ENCODE data around the gene SORCS2. TPM values are rescaled to one million over a fixed set of nuclear protein-coding genes. Genes with fewer than 3 reads are reported as not detected.

SORCS2 gene
- total RNA-seq, 1 donor from 2014 or later: 3.1 TPM

DNA sequence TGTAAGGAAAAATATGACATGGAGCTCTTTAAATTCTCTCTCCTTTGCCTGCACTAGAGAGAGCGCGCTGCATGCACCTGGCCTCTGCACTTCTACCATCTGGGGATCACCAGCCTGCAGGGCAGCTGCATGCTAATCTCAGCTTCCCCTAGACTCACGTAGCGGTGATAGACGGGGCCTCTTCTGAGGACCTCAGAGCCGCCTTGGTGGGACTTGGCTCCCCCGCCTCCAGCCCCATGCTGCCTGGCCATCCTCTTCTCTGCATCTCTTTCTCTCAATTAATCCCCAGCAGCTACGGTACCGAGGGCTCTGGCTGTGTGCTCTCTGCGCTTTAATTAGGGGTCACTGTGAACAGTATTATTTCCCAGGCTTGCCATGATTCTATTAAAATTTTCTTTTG, 295.2 kb downstream of the SORCS2 start:
- Histone ChIP-seq H3K9me3 (ENCODE audit: control insufficient read depth in 3 of 3, low read length in 3 of 3) (peaks cover 0 to 2% (median 2%) of the 10 kb centered on the region in 3 donors), H3K27me3 (ENCODE audit: control insufficient read depth in 3 of 3, insufficient read depth in 3 of 3, low read length in 3 of 3) (peaks cover 2 to 25% (median 13%) of the 10 kb centered on the region in 3 donors), H3K4me1 (ENCODE audit: control insufficient read depth in 3 of 3, insufficient read depth in 3 of 3, low read length in 3 of 3) (no peaks in the 10 kb centered on the region), H3K27ac (ENCODE audit: low read depth, low read length) (no peak overlapping the region), H3K36me3 (ENCODE audit: control insufficient read depth in 3 of 3, insufficient read depth in 3 of 3, low read length in 3 of 3) (no peaks in the 10 kb centered on the region), H3K4me3 (ENCODE audit: low read length in 3 of 3) (no peak overlapping the region), H3K9ac (ENCODE audit: low read depth in 1 of 3, low read length in 3 of 3) (no peak overlapping the region)

- H3K4me3 ChIP-seq (ENCODE audit: low read length in 3 of 3): no peak overlapping the region
- H3K9me3 ChIP-seq (ENCODE audit: control insufficient read depth in 3 of 3, low read length in 3 of 3): peaks cover 0 to 2% (median 2%) of the 10 kb centered on the region in 3 donors
- H3K27me3 ChIP-seq (ENCODE audit: control insufficient read depth in 3 of 3, insufficient read depth in 3 of 3, low read length in 3 of 3): peaks cover 2 to 25% (median 13%) of the 10 kb centered on the region in 3 donors
Observed at GRCh38 chr4:7487998-7488671, 295.8 kb downstream of the SORCS2 start.

GRCh38 chr4:7491915-7492314, 299.6 kb downstream of the SORCS2 start:
- Histone ChIP-seq H3K4me1 (ENCODE audit: control insufficient read depth in 3 of 3, insufficient read depth in 3 of 3, low read length in 3 of 3) (no peaks in the 10 kb centered on the region), H3K4me3 (ENCODE audit: low read length in 3 of 3) (no peak overlapping the region), H3K36me3 (ENCODE audit: control insufficient read depth in 3 of 3, insufficient read depth in 3 of 3, low read length in 3 of 3) (no peaks in the 10 kb centered on the region), H3K27ac (ENCODE audit: low read depth, low read length) (no peak overlapping the region), H3K9ac (ENCODE audit: low read depth in 1 of 3, low read length in 3 of 3) (no peak overlapping the region), H3K9me3 (ENCODE audit: control insufficient read depth in 3 of 3, low read length in 3 of 3) (peaks cover 0 to 2% (median 2%) of the 10 kb centered on the region in 3 donors), H3K27me3 (ENCODE audit: control insufficient read depth in 3 of 3, insufficient read depth in 3 of 3, low read length in 3 of 3) (peaks cover 2 to 22% (median 11%) of the 10 kb centered on the region in 3 donors)

More at GRCh38 chr4:7487998-7488671, 295.8 kb downstream of the SORCS2 start:
- Histone ChIP-seq H3K36me3 (ENCODE audit: control insufficient read depth in 3 of 3, insufficient read depth in 3 of 3, low read length in 3 of 3) (no peaks in the 10 kb centered on the region), H3K27ac (ENCODE audit: low read depth, low read length) (no peak overlapping the region), H3K4me1 (ENCODE audit: control insufficient read depth in 3 of 3, insufficient read depth in 3 of 3, low read length in 3 of 3) (no peaks in the 10 kb centered on the region), H3K9ac (ENCODE audit: low read depth in 1 of 3, low read length in 3 of 3) (no peak overlapping the region)

- Histone ChIP-seq H3K9me3 (ENCODE audit: control insufficient read depth in 3 of 3, low read length in 3 of 3) (peaks cover 0 to 2% (median 0%) of the 10 kb centered on the region in 3 donors), H3K9ac (ENCODE audit: low read depth in 1 of 3, low read length in 3 of 3) (no peak overlapping the region), H3K4me1 (ENCODE audit: control insufficient read depth in 3 of 3, insufficient read depth in 3 of 3, low read length in 3 of 3) (no peaks in the 10 kb centered on the region), H3K27ac (ENCODE audit: low read depth, low read length) (no peak overlapping the region), H3K27me3 (ENCODE audit: control insufficient read depth in 3 of 3, insufficient read depth in 3 of 3, low read length in 3 of 3) (peaks cover 8 to 36% (median 32%) of the 10 kb centered on the region in 3 donors), H3K36me3 (ENCODE audit: control insufficient read depth in 3 of 3, insufficient read depth in 3 of 3, low read length in 3 of 3) (no peaks in the 10 kb centered on the region), H3K4me3 (ENCODE audit: low read length in 3 of 3) (no peak overlapping the region)
Observed at GRCh38 chr4:7498446-7499200, 306.3 kb downstream of the SORCS2 start.

DNA sequence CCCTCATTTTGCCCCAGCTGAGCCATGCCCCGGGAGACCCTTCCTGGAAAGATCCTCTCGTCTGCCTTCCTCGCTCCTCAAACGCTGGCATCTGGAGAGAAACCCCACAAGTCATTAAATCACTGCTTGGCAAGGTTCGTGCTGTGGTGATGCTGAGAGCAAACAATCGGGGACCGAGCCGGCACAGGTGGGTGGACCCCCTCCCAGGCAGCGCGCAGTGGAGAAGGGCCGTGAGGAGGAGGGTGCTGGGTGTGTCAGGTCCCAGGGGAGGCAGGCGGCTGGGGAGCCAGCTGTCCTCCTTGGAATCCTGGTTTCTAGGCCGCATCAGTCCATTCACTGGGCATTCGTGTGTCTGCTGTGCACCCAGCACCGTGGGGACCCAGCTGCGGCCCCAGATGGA, 307.3 kb downstream of the SORCS2 start:
- Histone ChIP-seq H3K4me3 (ENCODE audit: low read length in 3 of 3) (no peak overlapping the region), H3K27me3 (ENCODE audit: control insufficient read depth in 3 of 3, insufficient read depth in 3 of 3, low read length in 3 of 3) (peaks cover 8 to 39% (median 32%) of the 10 kb centered on the region in 3 donors), H3K9me3 (ENCODE audit: control insufficient read depth in 3 of 3, low read length in 3 of 3) (no peaks in the 10 kb centered on the region), H3K36me3 (ENCODE audit: control insufficient read depth in 3 of 3, insufficient read depth in 3 of 3, low read length in 3 of 3) (no peaks in the 10 kb centered on the region), H3K9ac (ENCODE audit: low read depth in 1 of 3, low read length in 3 of 3) (no peak overlapping the region), H3K27ac (ENCODE audit: low read depth, low read length) (no peak overlapping the region), H3K4me1 (ENCODE audit: control insufficient read depth in 3 of 3, insufficient read depth in 3 of 3, low read length in 3 of 3) (no peaks in the 10 kb centered on the region)

GRCh38 chr4:7500404-7500803, 308.1 kb downstream of the SORCS2 start:
- H3K4me1 ChIP-seq (ENCODE audit: control insufficient read depth in 3 of 3, insufficient read depth in 3 of 3, low read length in 3 of 3): no peaks in the 10 kb centered on the region
- no peaks in the 10 kb centered on the region for H3K9me3 ChIP-seq (ENCODE audit: control insufficient read depth in 3 of 3, low read length in 3 of 3)
- no peak overlapping the region for H3K9ac ChIP-seq (ENCODE audit: low read depth in 1 of 3, low read length in 3 of 3)
- no peaks in the 10 kb centered on the region for H3K36me3 ChIP-seq (ENCODE audit: control insufficient read depth in 3 of 3, insufficient read depth in 3 of 3, low read length in 3 of 3)
- no peak overlapping the region for H3K27ac ChIP-seq (ENCODE audit: low read depth, low read length)
- no peak overlapping the region for H3K4me3 ChIP-seq (ENCODE audit: low read length in 3 of 3)
- peaks cover 8 to 43% (median 29%) of the 10 kb centered on the region in 3 donors for H3K27me3 ChIP-seq (ENCODE audit: control insufficient read depth in 3 of 3, insufficient read depth in 3 of 3, low read length in 3 of 3)

DNA sequence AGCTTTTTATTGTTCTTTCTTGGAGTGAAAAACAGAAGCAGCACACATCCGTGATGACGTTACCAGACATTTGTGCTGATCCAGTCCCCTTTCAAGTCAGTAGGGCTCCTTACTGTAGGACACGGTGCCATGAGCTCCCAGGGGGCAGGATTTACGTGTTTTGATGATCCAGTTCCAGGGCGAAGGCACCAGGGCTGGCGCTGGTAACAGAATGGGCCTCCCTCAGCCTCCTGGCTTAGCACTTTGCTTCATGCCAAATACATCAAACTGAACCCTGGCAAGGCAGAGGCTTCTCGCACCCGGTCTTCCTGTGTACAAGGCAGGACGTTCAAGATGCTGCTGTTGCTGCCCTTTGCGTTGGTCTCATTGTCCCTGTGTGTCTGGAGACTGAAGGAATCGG, 309.0 kb downstream of the SORCS2 start:
- H3K4me3 ChIP-seq (ENCODE audit: low read length in 3 of 3): no peak overlapping the region
- H3K9ac ChIP-seq (ENCODE audit: low read depth in 1 of 3, low read length in 3 of 3): no peak overlapping the region
- H3K36me3 ChIP-seq (ENCODE audit: control insufficient read depth in 3 of 3, insufficient read depth in 3 of 3, low read length in 3 of 3): no peaks in the 10 kb centered on the region
- no peaks in the 10 kb centered on the region for H3K9me3 ChIP-seq (ENCODE audit: control insufficient read depth in 3 of 3, low read length in 3 of 3)
- no peaks in the 10 kb centered on the region for H3K4me1 ChIP-seq (ENCODE audit: control insufficient read depth in 3 of 3, insufficient read depth in 3 of 3, low read length in 3 of 3)
- peaks cover 16 to 43% (median 28%) of the 10 kb centered on the region in 3 donors for H3K27me3 ChIP-seq (ENCODE audit: control insufficient read depth in 3 of 3, insufficient read depth in 3 of 3, low read length in 3 of 3)
- no peak overlapping the region for H3K27ac ChIP-seq (ENCODE audit: low read depth, low read length)

DNA sequence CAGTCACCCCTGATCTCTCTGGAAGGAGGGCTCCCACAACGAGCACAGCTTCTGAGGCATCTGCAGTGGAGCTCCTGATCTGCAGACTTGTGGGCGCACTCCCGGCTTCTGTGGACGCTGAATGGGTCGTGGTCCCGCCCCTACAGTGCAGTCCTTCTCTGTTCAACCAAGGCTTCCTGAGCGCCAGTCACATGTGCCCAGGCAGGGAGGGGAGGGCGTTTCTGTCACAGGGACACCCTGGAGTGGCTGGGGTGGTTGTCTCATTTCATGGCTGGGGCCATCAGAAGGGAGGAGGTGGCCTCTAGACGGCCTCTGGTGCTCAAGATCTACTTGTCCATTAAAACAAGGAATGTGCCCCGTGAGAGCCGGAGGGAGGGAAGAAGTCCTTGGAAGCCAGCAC, 309.5 kb downstream of the SORCS2 start:
- Histone ChIP-seq H3K27ac (ENCODE audit: low read depth, low read length) (no peak overlapping the region), H3K4me3 (ENCODE audit: low read length in 3 of 3) (no peak overlapping the region), H3K9ac (ENCODE audit: low read depth in 1 of 3, low read length in 3 of 3) (no peak overlapping the region), H3K36me3 (ENCODE audit: control insufficient read depth in 3 of 3, insufficient read depth in 3 of 3, low read length in 3 of 3) (no peaks in the 10 kb centered on the region), H3K27me3 (ENCODE audit: control insufficient read depth in 3 of 3, insufficient read depth in 3 of 3, low read length in 3 of 3) (peaks cover 21 to 43% (median 31%) of the 10 kb centered on the region in 3 donors), H3K9me3 (ENCODE audit: control insufficient read depth in 3 of 3, low read length in 3 of 3) (no peaks in the 10 kb centered on the region), H3K4me1 (ENCODE audit: control insufficient read depth in 3 of 3, insufficient read depth in 3 of 3, low read length in 3 of 3) (no peaks in the 10 kb centered on the region)

DNA sequence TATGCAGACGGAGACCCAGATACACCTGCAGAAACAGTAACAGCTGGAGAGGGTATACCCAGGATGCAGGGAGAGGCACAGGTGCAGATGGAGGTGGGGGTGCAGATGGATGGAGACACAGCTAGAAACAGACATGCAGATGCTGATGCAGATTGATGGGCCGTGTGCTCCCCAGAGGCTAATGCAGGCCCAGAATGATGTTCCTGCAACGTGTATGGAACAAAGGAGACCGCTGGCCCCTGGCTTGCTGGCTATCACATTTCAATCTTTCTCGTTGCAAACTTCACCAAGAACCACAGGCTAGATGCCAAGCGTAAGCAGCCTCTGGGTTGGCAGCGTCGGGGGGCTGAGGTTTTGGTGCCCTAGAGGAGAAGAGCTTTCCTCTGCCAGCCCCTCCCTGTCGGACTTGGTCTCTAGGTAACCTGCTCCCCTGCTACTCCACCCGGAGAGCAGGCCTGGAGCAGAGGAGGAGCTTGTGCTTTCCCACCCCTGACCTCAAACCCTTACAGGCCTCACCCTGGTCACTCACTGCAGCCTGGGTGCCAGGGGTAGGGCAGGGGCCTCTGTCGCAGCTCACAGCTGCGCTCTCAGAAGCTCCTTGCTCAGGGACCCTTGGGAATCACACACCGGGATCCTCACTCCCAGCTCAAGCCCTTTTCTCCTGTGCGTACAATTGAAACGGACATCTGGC, 311.4 kb downstream of the SORCS2 start:
- H3K9ac ChIP-seq (ENCODE audit: low read depth in 1 of 3, low read length in 3 of 3): no peak overlapping the region
- no peak overlapping the region for H3K27ac ChIP-seq (ENCODE audit: low read depth, low read length)
- no peaks in the 10 kb centered on the region for H3K36me3 ChIP-seq (ENCODE audit: control insufficient read depth in 3 of 3, insufficient read depth in 3 of 3, low read length in 3 of 3)
- H3K27me3 ChIP-seq (ENCODE audit: control insufficient read depth in 3 of 3, insufficient read depth in 3 of 3, low read length in 3 of 3): peaks cover 19 to 39% (median 20%) of the 10 kb centered on the region in 3 donors
- H3K4me1 ChIP-seq (ENCODE audit: control insufficient read depth in 3 of 3, insufficient read depth in 3 of 3, low read length in 3 of 3): no peaks in the 10 kb centered on the region
- H3K9me3 ChIP-seq (ENCODE audit: control insufficient read depth in 3 of 3, low read length in 3 of 3): no peaks in the 10 kb centered on the region
- H3K4me3 ChIP-seq (ENCODE audit: low read length in 3 of 3): no peak overlapping the region

Data from skeletal muscle tissue (tissue), 4 donors.